Stimulated activated CD8-positive, alpha-beta memory T cell treated with anti-CD3 and anti-CD28 coated beads, Interleukin-12 subunit alpha, Interleukin-12 subunit beta, amount 100 ng/mL, for 24 hours (primary cell): ENCODE measurements around the gene GFPT2.

Experiments used
- DNase-seq: peaks from one replicate; pipeline ENCODE4 v3.0.0-alpha.2; 2020; ENCODE audit errors: extremely low read depth

Gene GFPT2

GRCh38 chr5:180353048-180353979 lies at the start of gene GFPT2:
Gene GFPT2, minus strand, starts transcription at chr5:180353336. Its CDS starts 119 bp downstream, at chr5:180353217.
- peak; percentile 47 for DNase-seq

- no peak for DNase-seq
Measured at GRCh38 chr5:180402716-180403115, 49.6 kb upstream of the GFPT2 start.

- no peak for DNase-seq
Measured at GRCh38 chr5:180401229-180401907, 48.2 kb upstream of the GFPT2 start.

- DNase-seq: no peak
Measured at GRCh38 chr5:180400416-180400815, 47.3 kb upstream of the GFPT2 start.

GRCh38 chr5:180399401-180400215 lies 46.5 kb upstream of the GFPT2 start:
- no peak for DNase-seq

GRCh38 chr5:180396926-180397325 lies 43.8 kb upstream of the GFPT2 start:
- no peak for DNase-seq

- no peak for DNase-seq
Measured at GRCh38 chr5:180395540-180396274, 42.6 kb upstream of the GFPT2 start.

- no peak for DNase-seq
Measured at GRCh38 chr5:180394031-180394636, 41.0 kb upstream of the GFPT2 start.

GRCh38 chr5:180391276-180391675 lies 38.1 kb upstream of the GFPT2 start:
- DNase-seq: no peak

- no peak for DNase-seq
Measured at GRCh38 chr5:180390441-180391190, 37.5 kb upstream of the GFPT2 start.

GRCh38 chr5:180389252-180390101 lies 36.3 kb upstream of the GFPT2 start:
- no peak for DNase-seq

- DNase-seq: no peak
Measured at GRCh38 chr5:180387798-180388197, 34.7 kb upstream of the GFPT2 start.

- DNase-seq: no peak
Measured at GRCh38 chr5:180382926-180383325, 29.8 kb upstream of the GFPT2 start.

GRCh38 chr5:180381851-180382480 lies 28.8 kb upstream of the GFPT2 start:
- DNase-seq: no peak

- DNase-seq: no peak
Measured at GRCh38 chr5:180381428-180381827, 28.3 kb upstream of the GFPT2 start.

- no peak for DNase-seq
Measured at GRCh38 chr5:180380856-180381255, 27.7 kb upstream of the GFPT2 start.

GRCh38 chr5:180380441-180380840 lies 27.3 kb upstream of the GFPT2 start:
- DNase-seq: no peak

- DNase-seq: no peak
Measured at GRCh38 chr5:180379355-180380070, 26.4 kb upstream of the GFPT2 start.
